Liver (tissue), 3 donors: Measurements from ENCODE around the gene CEP97.

ENCODE experiments used
- FOXA1 ChIP-seq: IDR thresholded peaks from 2 replicates; pipeline ENCODE4 v1.6.1; 2016; ENCODE audit warnings: antibody characterized with exemption
- RAD21 ChIP-seq, 2 donors: IDR thresholded peaks; 2 replicates each; pipeline ENCODE4 v1.6.1; 2016; ENCODE audit warnings: antibody characterized with exemption in 2 of 2, mild to moderate bottlenecking in 2 of 2
- SP1 ChIP-seq: IDR thresholded peaks from 2 replicates; pipeline ENCODE4 v1.6.1; 2018; ENCODE audit warnings: antibody characterized with exemption, mild to moderate bottlenecking
- YY1 ChIP-seq: IDR thresholded peaks from 2 replicates; pipeline ENCODE4 v1.6.1; 2016; ENCODE audit warnings: antibody characterized with exemption, mild to moderate bottlenecking
- TF ChIP-seq, protein P1 (sequence below): fragments of 150-350 bp; IDR thresholded peaks from 2 replicates; pipeline ENCODE4 v1.5.1; 2017; ENCODE audit warnings: improper control_type of control experiment, low read depth, low read length; ENCODE audit not compliant: missing input control
- TF ChIP-seq, protein P2 (sequence below): IDR thresholded peaks from 2 replicates; pipeline ENCODE4 v1.6.1; 2016; ENCODE audit warnings: antibody characterized with exemption
- TF ChIP-seq, protein P3 (sequence below): IDR thresholded peaks from 2 replicates; pipeline ENCODE4 v1.6.1; 2016; ENCODE audit warnings: antibody characterized with exemption, mild to moderate bottlenecking
- donor health status: healthy.
- donor health status: healthy.

DNA sequence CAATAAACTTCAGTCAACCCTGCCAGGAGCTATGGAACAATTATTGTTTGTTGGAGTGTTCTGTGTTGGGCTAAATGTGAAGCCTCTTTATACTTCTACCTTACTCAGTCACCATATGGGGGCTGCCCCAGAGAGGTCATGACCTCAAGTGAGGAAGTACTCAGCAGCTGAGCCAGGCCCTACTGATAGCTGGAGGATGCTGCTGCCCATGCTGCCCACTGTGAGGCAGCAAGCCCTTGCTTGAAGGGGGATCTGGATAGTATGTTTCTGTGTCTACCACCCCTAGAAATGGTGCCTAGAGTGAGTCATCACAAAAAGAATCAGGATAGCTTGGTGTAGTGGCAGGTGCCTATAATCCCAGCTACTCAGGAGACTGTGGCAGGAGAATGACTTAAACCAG lies 33.4 kb upstream of the CEP97 start:
- TF ChIP-seq RAD21 (IDR thresholded peaks at IDR 0.05) (no peak), YY1 (no peak), FOXA1 (no peak), SP1 (no peak)
- TF ChIP-seq, protein P1, sequence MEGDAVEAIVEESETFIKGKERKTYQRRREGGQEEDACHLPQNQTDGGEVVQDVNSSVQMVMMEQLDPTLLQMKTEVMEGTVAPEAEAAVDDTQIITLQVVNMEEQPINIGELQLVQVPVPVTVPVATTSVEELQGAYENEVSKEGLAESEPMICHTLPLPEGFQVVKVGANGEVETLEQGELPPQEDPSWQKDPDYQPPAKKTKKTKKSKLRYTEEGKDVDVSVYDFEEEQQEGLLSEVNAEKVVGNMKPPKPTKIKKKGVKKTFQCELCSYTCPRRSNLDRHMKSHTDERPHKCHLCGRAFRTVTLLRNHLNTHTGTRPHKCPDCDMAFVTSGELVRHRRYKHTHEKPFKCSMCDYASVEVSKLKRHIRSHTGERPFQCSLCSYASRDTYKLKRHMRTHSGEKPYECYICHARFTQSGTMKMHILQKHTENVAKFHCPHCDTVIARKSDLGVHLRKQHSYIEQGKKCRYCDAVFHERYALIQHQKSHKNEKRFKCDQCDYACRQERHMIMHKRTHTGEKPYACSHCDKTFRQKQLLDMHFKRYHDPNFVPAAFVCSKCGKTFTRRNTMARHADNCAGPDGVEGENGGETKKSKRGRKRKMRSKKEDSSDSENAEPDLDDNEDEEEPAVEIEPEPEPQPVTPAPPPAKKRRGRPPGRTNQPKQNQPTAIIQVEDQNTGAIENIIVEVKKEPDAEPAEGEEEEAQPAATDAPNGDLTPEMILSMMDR: no peak
- TF ChIP-seq, protein P2, sequence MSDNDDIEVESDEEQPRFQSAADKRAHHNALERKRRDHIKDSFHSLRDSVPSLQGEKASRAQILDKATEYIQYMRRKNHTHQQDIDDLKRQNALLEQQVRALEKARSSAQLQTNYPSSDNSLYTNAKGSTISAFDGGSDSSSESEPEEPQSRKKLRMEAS: no peak
- TF ChIP-seq, protein P3, sequence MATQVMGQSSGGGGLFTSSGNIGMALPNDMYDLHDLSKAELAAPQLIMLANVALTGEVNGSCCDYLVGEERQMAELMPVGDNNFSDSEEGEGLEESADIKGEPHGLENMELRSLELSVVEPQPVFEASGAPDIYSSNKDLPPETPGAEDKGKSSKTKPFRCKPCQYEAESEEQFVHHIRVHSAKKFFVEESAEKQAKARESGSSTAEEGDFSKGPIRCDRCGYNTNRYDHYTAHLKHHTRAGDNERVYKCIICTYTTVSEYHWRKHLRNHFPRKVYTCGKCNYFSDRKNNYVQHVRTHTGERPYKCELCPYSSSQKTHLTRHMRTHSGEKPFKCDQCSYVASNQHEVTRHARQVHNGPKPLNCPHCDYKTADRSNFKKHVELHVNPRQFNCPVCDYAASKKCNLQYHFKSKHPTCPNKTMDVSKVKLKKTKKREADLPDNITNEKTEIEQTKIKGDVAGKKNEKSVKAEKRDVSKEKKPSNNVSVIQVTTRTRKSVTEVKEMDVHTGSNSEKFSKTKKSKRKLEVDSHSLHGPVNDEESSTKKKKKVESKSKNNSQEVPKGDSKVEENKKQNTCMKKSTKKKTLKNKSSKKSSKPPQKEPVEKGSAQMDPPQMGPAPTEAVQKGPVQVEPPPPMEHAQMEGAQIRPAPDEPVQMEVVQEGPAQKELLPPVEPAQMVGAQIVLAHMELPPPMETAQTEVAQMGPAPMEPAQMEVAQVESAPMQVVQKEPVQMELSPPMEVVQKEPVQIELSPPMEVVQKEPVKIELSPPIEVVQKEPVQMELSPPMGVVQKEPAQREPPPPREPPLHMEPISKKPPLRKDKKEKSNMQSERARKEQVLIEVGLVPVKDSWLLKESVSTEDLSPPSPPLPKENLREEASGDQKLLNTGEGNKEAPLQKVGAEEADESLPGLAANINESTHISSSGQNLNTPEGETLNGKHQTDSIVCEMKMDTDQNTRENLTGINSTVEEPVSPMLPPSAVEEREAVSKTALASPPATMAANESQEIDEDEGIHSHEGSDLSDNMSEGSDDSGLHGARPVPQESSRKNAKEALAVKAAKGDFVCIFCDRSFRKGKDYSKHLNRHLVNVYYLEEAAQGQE: no peak
